Sigmoid colon (tissue), 4 donors: ENCODE results near the gene RNF113A.

Source experiments
- POLR2AphosphoS5 ChIP-seq, 4 donors: sonication (generic); formaldehyde crosslinking; IDR thresholded peaks; one replicate each; pipeline ENCODE4 v1.6.1; 2017; ENCODE audit warnings: antibody characterized with exemption in 4 of 4
- TF ChIP-seq, protein P1 (sequence below), 4 experiments: fragments of 450-650 bp in 3 of 4; fragments of 200-600 bp in 1 of 4; IDR thresholded peaks; one replicate each; pipeline ENCODE4 v1.5.1; 2016 to 2019; ENCODE audit warnings: antibody characterized with exemption in 4 of 4, mild to moderate bottlenecking in 3 of 4, moderate library complexity in 2 of 4

- TF ChIP-seq, protein P1, sequence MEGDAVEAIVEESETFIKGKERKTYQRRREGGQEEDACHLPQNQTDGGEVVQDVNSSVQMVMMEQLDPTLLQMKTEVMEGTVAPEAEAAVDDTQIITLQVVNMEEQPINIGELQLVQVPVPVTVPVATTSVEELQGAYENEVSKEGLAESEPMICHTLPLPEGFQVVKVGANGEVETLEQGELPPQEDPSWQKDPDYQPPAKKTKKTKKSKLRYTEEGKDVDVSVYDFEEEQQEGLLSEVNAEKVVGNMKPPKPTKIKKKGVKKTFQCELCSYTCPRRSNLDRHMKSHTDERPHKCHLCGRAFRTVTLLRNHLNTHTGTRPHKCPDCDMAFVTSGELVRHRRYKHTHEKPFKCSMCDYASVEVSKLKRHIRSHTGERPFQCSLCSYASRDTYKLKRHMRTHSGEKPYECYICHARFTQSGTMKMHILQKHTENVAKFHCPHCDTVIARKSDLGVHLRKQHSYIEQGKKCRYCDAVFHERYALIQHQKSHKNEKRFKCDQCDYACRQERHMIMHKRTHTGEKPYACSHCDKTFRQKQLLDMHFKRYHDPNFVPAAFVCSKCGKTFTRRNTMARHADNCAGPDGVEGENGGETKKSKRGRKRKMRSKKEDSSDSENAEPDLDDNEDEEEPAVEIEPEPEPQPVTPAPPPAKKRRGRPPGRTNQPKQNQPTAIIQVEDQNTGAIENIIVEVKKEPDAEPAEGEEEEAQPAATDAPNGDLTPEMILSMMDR (IDR thresholded peaks at IDR 0.05): no peak
- TF ChIP-seq POLR2AphosphoS5 (IDR thresholded peaks at IDR 0.05): no peak
Measured at GRCh38 chrX:119916310-119916709, 44.8 kb upstream of the RNF113A start.
